MCF 10A (cell line): ENCODE results near the gene SETBP1. TPM values are rescaled to one million over a fixed set of nuclear protein-coding genes. Genes with fewer than 3 reads are reported as not detected.

Experiments
- BruUV-seq: library from RNA; stranded (reverse); fragments of 400-500 nt; replicated peaks from 2 replicates; lab custom pipeline; 2021; lab: Mats Ljungman, UMichigan
- CTCF ChIA-PET: fragments of 300-600 bp; sonication (Branson Sonifier 250); formaldehyde crosslinking; extraction: SDS; loops from one replicate; lab custom pipeline; 2021; ENCODE audit warnings: antibody characterized with exemption, inconsistent platforms; lab: Yijun Ruan, JAX
- POLR2A ChIA-PET: fragments of 300-600, 350-650 bp; sonication (Branson Sonifier 250); formaldehyde crosslinking; extraction: SDS; loops from one replicate; lab custom pipeline; 2020; ENCODE audit warnings: antibody characterized with exemption, inconsistent platforms; lab: Yijun Ruan, JAX
- DNase-seq: peaks from one replicate; pipeline ENCODE4 v3.0.0-alpha.2; 2018; ENCODE audit not compliant: unreplicated experiment
- H3K27ac Mint-ChIP-seq: one replicate; pipeline ENCODE4 v1.8.0; 2022; ENCODE audit warnings: mild to moderate bottlenecking, low read depth, mixed read lengths; ENCODE audit not compliant: unreplicated experiment
- H3K27me3 Mint-ChIP-seq: one replicate; pipeline ENCODE4 v1.8.0; 2022; ENCODE audit warnings: mixed read lengths; ENCODE audit not compliant: insufficient read depth, unreplicated experiment
- H3K36me3 Mint-ChIP-seq: one replicate; pipeline ENCODE4 v1.8.0; 2022; ENCODE audit warnings: mild to moderate bottlenecking, moderate library complexity, mixed read lengths; ENCODE audit not compliant: insufficient read depth, unreplicated experiment
- H3K4me1 Mint-ChIP-seq: one replicate; pipeline ENCODE4 v1.8.0; 2022; ENCODE audit warnings: mixed read lengths; ENCODE audit not compliant: insufficient read depth, unreplicated experiment
- H3K4me3 Mint-ChIP-seq: one replicate; pipeline ENCODE4 v1.8.0; 2022; ENCODE audit warnings: mild to moderate bottlenecking, moderate library complexity, mixed read lengths; ENCODE audit not compliant: unreplicated experiment
- H3K9me3 Mint-ChIP-seq: one replicate; pipeline ENCODE4 v1.8.0; 2022; ENCODE audit warnings: mixed read lengths; ENCODE audit not compliant: unreplicated experiment
- CTCF ChIP-seq: fragments of 200-600 bp; IDR thresholded peaks from one replicate; pipeline ENCODE4 v1.8.0; 2022; ENCODE audit warnings: antibody characterized with exemption, mild to moderate bottlenecking; ENCODE audit not compliant: unreplicated experiment
- intact Hi-C: fragments of 100-400 bp; cut with micrococcal nuclease; formaldehyde crosslinking; loops from 2 replicates; pipeline ENCODE4 v1.14.1; 2022
- total RNA-seq: library from RNA; stranded (reverse); gene quantifications from 2 replicates; pipeline ENCODE4 v1.2.3, GENCODE V29; 2022

SETBP1 gene
- total RNA-seq, 1 experiment from 2014 or later = 4.8 TPM

GRCh38 chr18:44974174-44974573, 293.5 kb downstream of the SETBP1 start:
- H3K4me3 Mint-ChIP-seq = no peak overlapping the region
- POLR2A ChIA-PET = interaction anchor here (0.9 kb wide), 1 partner anchor 13 kb away, joined by 3 read pairs; no protein-coding TSS in a partner anchor
- no TSS peak for BruUV-seq
- no peaks in the 10 kb centered on the region for H3K36me3 Mint-ChIP-seq
- no peak for TF ChIP-seq CTCF
- no peak for DNase-seq
- intact Hi-C loops = no loop called here
- H3K9me3 Mint-ChIP-seq = no peaks in the 10 kb centered on the region
- H3K27me3 Mint-ChIP-seq = no peaks in the 10 kb centered on the region
- no peak overlapping the region for H3K27ac Mint-ChIP-seq
- CTCF ChIA-PET = interaction anchor here (0.5 to 2.4 kb wide), 3 partner anchors 21 to 753 kb away, joined by 3 to 6 read pairs (median 5); no protein-coding TSS in a partner anchor
- no peaks in the 10 kb centered on the region for H3K4me1 Mint-ChIP-seq

DNA sequence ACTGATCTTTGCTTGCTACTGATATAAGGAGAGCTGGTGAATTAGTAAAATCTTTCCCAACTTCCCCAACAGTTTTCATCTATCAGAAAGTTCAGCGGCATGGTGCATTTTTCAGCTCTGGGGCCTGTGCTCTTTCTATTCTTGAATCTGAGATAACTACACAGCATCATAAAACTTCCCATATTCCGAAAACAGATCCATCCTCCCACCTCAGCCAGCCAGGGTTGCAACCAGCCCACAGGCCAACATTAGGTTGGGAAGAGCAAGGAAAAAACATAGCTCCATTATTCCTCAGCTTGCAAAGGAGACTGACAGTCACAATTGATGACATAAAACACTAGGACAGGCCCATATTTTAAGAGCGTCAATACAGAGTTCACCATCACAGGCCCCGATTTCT, 297.2 kb downstream of the SETBP1 start:
- no peak for DNase-seq
- no peaks in the 10 kb centered on the region for H3K27me3 Mint-ChIP-seq
- no peak for TF ChIP-seq CTCF
- no peaks in the 10 kb centered on the region for H3K9me3 Mint-ChIP-seq
- BruUV-seq = no TSS peak
- no peak overlapping the region for H3K27ac Mint-ChIP-seq
- H3K4me3 Mint-ChIP-seq = no peak overlapping the region
- ChIA-PET CTCF (no interaction called here), POLR2A (interaction anchor here (0.7 kb wide), 1 partner anchor 97 kb away, joined by 3 read pairs; no protein-coding TSS in a partner anchor)
- no peaks in the 10 kb centered on the region for H3K36me3 Mint-ChIP-seq
- intact Hi-C loops = no loop called here
- no peaks in the 10 kb centered on the region for H3K4me1 Mint-ChIP-seq

DNA sequence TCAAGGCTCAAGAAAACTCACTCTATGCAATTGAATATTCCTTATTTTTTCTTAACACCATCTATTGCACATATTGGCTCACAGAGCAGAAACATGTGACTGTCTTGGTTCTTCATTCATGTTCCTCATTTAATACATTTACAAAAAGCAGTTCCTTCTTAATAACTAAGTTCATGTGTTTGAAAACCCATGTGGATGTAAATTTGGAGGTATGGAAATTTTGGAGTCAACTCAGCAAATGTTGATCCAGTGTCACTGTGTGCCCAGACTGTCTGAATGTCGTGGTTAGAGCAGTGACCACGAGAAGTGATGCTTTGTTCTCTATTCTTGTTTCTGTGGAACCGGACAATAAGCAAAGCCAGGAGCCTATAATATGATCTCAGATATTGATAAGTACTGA, 299.1 kb downstream of the SETBP1 start:
- H3K4me1 Mint-ChIP-seq = no peaks in the 10 kb centered on the region
- H3K36me3 Mint-ChIP-seq = no peaks in the 10 kb centered on the region
- H3K4me3 Mint-ChIP-seq = no peak overlapping the region
- CTCF ChIA-PET = no interaction called here
- no peak for TF ChIP-seq CTCF
- H3K27ac Mint-ChIP-seq = no peak overlapping the region
- BruUV-seq = no TSS peak
- no peaks in the 10 kb centered on the region for H3K27me3 Mint-ChIP-seq
- POLR2A ChIA-PET = no interaction called here
- H3K9me3 Mint-ChIP-seq = no peaks in the 10 kb centered on the region
- intact Hi-C loops = no loop called here
- DNase-seq = no peak

DNA sequence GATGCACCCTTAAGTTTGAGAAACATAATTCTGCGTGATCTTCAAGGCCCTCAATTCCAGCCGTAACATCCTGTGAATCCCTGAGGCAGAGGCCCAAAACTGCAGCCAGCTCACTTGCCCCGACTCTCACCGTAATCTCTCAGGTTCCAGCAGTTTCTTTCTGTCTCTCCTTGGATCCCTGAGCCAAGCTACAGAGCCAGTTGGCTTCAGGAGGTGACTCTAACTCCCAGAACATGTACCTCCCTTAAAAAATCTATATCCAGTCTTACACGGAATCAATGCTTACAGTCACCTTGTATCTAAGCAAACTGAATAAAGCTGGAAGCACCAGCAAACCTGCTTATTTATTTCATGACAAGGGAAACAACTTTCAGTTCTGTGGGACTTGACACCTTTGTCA, 300.4 kb downstream of the SETBP1 start:
- POLR2A ChIA-PET = interaction anchor here (0.6 kb wide), 1 partner anchor 14 kb away, joined by 3 read pairs; no protein-coding TSS in a partner anchor
- Mint-ChIP-seq H3K4me1 (no peaks in the 10 kb centered on the region), H3K9me3 (no peaks in the 10 kb centered on the region), H3K27me3 (no peaks in the 10 kb centered on the region), H3K36me3 (no peaks in the 10 kb centered on the region), H3K4me3 (no peak overlapping the region), H3K27ac (no peak overlapping the region)
- no peak for TF ChIP-seq CTCF
- DNase-seq = no peak
- CTCF ChIA-PET = interaction anchor here (0.6 kb wide), 1 partner anchor 10 kb away, joined by 4 read pairs; no protein-coding TSS in a partner anchor
- intact Hi-C loops = no loop called here
- BruUV-seq = no TSS peak
